ENCODE data around the gene NOS3.

Gene NOS3

GRCh38 chr7:150980663-150981062, 10.2 kb upstream of the NOS3 start:
- no peak for DNase-seq

GRCh38 chr7:150981644-150982043, 9.2 kb upstream of the NOS3 start:
- DNase-seq, result no peak

- no peak for DNase-seq
These were observed 8.5 kb upstream of the NOS3 start for GRCh38 chr7:150982351-150982750.

GRCh38 chr7:150983893-150984368, 6.9 kb upstream of the NOS3 start:
- no peak for DNase-seq

- peak; percentile 64 for DNase-seq
These were observed 4.7 kb upstream of the NOS3 start for GRCh38 chr7:150986099-150986512.

GRCh38 chr7:150986556-150986955, 4.3 kb upstream of the NOS3 start:
- DNase-seq, result no peak

- DNase-seq, result peak; percentile 67
These were observed 2.3 kb upstream of the NOS3 start for GRCh38 chr7:150988230-150989226.

GRCh38 chr7:150989456-150989855, 1.4 kb upstream of the NOS3 start:
- no peak for DNase-seq

- DNase-seq, result no peak
These were observed 1.3 kb downstream of the NOS3 start for GRCh38 chr7:150992051-150992640.

GRCh38 chr7:150992833-150993302, 2.1 kb downstream of the NOS3 start:
- no peak for DNase-seq

- DNase-seq, result no peak
These were observed 2.7 kb downstream of the NOS3 start for GRCh38 chr7:150993511-150993910.

GRCh38 chr7:150994141-150994837, 3.5 kb downstream of the NOS3 start:
- DNase-seq, result no peak

- no peak for DNase-seq
These were observed 4.2 kb downstream of the NOS3 start for GRCh38 chr7:150994838-150995510.

GRCh38 chr7:150996376-150997074, 5.7 kb downstream of the NOS3 start:
- DNase-seq, result no peak

GRCh38 chr7:150997075-150997511, 6.3 kb downstream of the NOS3 start:
- no peak for DNase-seq

- no peak for DNase-seq
These were observed 7.0 kb downstream of the NOS3 start for GRCh38 chr7:150997817-150998216.

- no peak for DNase-seq
These were observed 7.5 kb downstream of the NOS3 start for GRCh38 chr7:150998341-150998740.

GRCh38 chr7:150999001-150999400, 8.2 kb downstream of the NOS3 start:
- DNase-seq, result no peak

- no peak for DNase-seq
These were observed 8.8 kb downstream of the NOS3 start for GRCh38 chr7:150999497-151000230.

- no peak for DNase-seq
These were observed 10.2 kb downstream of the NOS3 start for GRCh38 chr7:151000897-151001495.

GRCh38 chr7:151001546-151001945, 10.7 kb downstream of the NOS3 start:
- DNase-seq, result no peak

All from stimulated activated CD4-positive, alpha-beta T cell treated with anti-CD3 and anti-CD28 coated beads, Interleukin-4, amount 100 ng/mL, for 1 hour (primary cell).